Natural killer cell (primary cell): ENCODE measurements around the gene INPP5F. TPM values are rescaled to one million over a fixed set of nuclear protein-coding genes. Genes with fewer than 3 reads are reported as not detected.

Source experiments
- ATAC-seq, 3 donors: fragments of 150-1000 bp in 2 of 3; fragments of 200-7000 bp in 1 of 3; cut with Tn5 transposase; 1 replicate in 1 of 3; 2 replicates in 2 of 3; pipeline ENCODE4 v1.10.0; 2021; ENCODE audit warnings: mild to moderate bottlenecking in 2 of 3, moderate library complexity in 2 of 3
- DNase-seq, 2 donors: peaks; one replicate each; pipeline versions ENCODE4 v3.0.0 to v3.0.0-alpha.2; 2013 to 2021; ENCODE audit warnings: mixed read lengths in 1 of 2
- H3K27ac ChIP-seq: one replicate; pipeline ENCODE4 v1.5.1; 2013; ENCODE audit warnings: mild to moderate bottlenecking, low read length
- H3K27me3 ChIP-seq: one replicate; pipeline ENCODE4 v1.6.1; 2013; ENCODE audit warnings: low read length; ENCODE audit not compliant: control insufficient read depth, insufficient read depth
- H3K36me3 ChIP-seq: one replicate; pipeline ENCODE4 v1.6.1; 2013; ENCODE audit warnings: low read length; ENCODE audit not compliant: control insufficient read depth, insufficient read depth
- H3K4me1 ChIP-seq: one replicate; pipeline ENCODE4 v1.6.1; 2013; ENCODE audit warnings: low read length; ENCODE audit not compliant: control insufficient read depth, insufficient read depth
- H3K4me3 ChIP-seq: one replicate; pipeline ENCODE4 v1.5.1; 2013; ENCODE audit warnings: low read length
- H3K9me3 ChIP-seq: one replicate; pipeline ENCODE4 v1.6.1; 2013; ENCODE audit warnings: low read length; ENCODE audit not compliant: control insufficient read depth, insufficient read depth
- H3K27ac Mint-ChIP-seq, 2 donors: one replicate each; pipeline ENCODE4 v1.8.0; 2022; ENCODE audit warnings: mild to moderate bottlenecking in 2 of 2, mixed read lengths in 2 of 2, moderate library complexity in 1 of 2
- H3K27me3 Mint-ChIP-seq, 2 donors: one replicate each; pipeline ENCODE4 v1.8.0; 2022; ENCODE audit warnings: low read depth in 2 of 2, mixed read lengths in 2 of 2
- H3K36me3 Mint-ChIP-seq: one replicate; pipeline ENCODE4 v1.8.0; 2022; ENCODE audit warnings: mixed read lengths
- H3K4me1 Mint-ChIP-seq, 2 donors: one replicate each; pipeline ENCODE4 v1.8.0; 2022; ENCODE audit warnings: mixed read lengths in 2 of 2
- H3K4me3 Mint-ChIP-seq: one replicate; pipeline ENCODE4 v1.8.0; 2022; ENCODE audit warnings: mild to moderate bottlenecking, moderate library complexity, mixed read lengths
- H3K9me3 Mint-ChIP-seq, 2 donors: one replicate each; pipeline ENCODE4 v1.8.0; 2022; ENCODE audit warnings: mixed read lengths in 2 of 2
- WGBS: methylation state at CpG from one replicate; pipeline ENCODE4 v1.1.7; 2013; ENCODE audit warnings: missing lambda C conversion rate; ENCODE audit not compliant: insufficient coverage; 5-methylcytosine and 5-hydroxymethylcytosine counted together
- intact Hi-C: fragments of 100-400 bp; cut with micrococcal nuclease; formaldehyde crosslinking; loops from one replicate; pipeline ENCODE4 v1.14.2; 2022
- total RNA-seq, 4 donors: library from RNA; stranded (reverse); fragments of 120-200 nt in 1 of 4; gene quantifications; one replicate each; pipeline versions ENCODE4 v1.2.3 to v1.2.4, GENCODE V29; 2013 to 2022
- TF ChIP-seq, protein P1 (sequence below): fragments of 200-600 bp; IDR thresholded peaks from one replicate; pipeline ENCODE4 v1.8.0; 2022; ENCODE audit warnings: antibody characterized with exemption

Gene INPP5F
- total RNA-seq, 3 donors from 2014 or later (not counting 1 experiment from before 2014, with no cell fraction given) = 12.8 to 18.2 (median 15.8) TPM

DNA sequence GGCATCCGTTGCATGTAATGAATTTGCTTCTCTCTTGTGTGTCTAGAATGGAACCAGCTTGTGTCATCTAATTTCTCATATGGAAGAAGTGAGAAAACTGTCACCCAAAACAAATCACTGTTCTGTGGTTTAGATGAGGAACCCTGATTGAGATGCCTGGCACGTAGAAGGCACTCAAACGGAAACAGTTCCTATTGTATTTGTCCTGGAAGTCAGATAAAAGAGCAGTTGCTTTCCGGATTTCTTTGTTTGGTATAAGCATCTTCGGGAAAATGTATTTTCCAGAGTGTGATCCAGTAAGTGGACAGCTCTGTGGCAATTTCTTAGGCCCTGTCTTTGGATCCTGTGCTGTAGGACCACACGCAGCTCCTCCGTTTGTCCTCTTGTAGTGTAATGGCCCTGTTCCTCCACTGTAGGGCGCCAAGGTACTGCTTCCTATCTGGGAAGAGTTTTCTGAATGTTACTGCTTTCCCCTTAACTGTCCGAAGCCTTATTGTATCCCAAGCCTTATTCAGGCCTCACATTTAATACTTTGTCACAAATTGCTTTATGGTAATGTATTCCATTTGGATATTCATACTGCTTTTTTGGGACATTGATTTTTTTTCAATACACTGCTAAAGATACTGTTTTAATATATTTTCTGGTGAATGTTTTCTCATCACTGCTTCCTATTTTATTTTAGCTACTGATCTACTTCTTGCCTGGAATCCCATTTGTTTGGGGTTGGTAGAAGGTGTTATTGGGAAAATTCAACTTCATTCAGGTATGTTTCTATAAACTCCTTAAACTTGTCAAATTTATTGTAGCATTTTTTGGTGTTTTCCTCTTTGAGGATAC, 24.8 kb downstream of the INPP5F start:
- H3K4me1 Mint-ChIP-seq = peaks cover 6 to 11% of the 10 kb centered on the region in 2 donors
- peak; percentile 91 to 100 (median 99) for ATAC-seq

DNA sequence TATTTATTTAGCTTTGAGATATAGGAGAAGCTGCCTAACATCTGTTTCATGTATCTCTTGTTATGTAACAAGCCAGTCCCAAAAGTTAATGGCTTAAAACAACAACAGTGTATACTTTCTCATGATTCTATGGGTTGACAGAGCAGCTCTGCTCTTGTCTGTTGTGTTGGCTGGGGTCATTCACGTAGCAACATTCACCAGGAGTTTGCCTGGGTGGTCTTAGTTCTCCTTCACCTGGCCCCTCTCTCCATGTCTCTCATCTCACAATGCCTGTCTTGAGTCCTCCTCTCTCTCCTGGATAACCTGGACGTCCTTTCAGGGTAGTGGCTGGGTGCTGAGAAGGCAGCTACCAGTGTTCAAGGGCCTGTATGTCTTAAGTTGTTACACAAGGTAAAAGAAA, 27.5 kb downstream of the INPP5F start:
- intact Hi-C loops = no loop called here
- no peaks in the 10 kb centered on the region for H3K9me3 ChIP-seq
- H3K27me3 ChIP-seq = no peaks in the 10 kb centered on the region
- H3K36me3 ChIP-seq = no peaks in the 10 kb centered on the region
- Mint-ChIP-seq H3K27me3 (no peaks in the 10 kb centered on the region), H3K27ac (peak overlapping the region in 1 of 2 donors; percentile 42), H3K4me1 (peaks cover 6 to 11% of the 10 kb centered on the region in 2 donors), H3K36me3 (no peaks in the 10 kb centered on the region), H3K9me3 (no peaks in the 10 kb centered on the region), H3K4me3 (no peak overlapping the region)
- H3K4me1 ChIP-seq = no peaks in the 10 kb centered on the region
- H3K27ac ChIP-seq = no peak overlapping the region
- WGBS = 100% methylated on average over 2 of the region's 2 CpGs
- DNase-seq = no peak
- H3K4me3 ChIP-seq = no peak overlapping the region
- no peak for ATAC-seq
- TF ChIP-seq, protein P1, sequence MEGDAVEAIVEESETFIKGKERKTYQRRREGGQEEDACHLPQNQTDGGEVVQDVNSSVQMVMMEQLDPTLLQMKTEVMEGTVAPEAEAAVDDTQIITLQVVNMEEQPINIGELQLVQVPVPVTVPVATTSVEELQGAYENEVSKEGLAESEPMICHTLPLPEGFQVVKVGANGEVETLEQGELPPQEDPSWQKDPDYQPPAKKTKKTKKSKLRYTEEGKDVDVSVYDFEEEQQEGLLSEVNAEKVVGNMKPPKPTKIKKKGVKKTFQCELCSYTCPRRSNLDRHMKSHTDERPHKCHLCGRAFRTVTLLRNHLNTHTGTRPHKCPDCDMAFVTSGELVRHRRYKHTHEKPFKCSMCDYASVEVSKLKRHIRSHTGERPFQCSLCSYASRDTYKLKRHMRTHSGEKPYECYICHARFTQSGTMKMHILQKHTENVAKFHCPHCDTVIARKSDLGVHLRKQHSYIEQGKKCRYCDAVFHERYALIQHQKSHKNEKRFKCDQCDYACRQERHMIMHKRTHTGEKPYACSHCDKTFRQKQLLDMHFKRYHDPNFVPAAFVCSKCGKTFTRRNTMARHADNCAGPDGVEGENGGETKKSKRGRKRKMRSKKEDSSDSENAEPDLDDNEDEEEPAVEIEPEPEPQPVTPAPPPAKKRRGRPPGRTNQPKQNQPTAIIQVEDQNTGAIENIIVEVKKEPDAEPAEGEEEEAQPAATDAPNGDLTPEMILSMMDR = no peak

More for the DNA sequence above, 24.8 kb downstream of the INPP5F start:
- H3K4me3 Mint-ChIP-seq = no peak overlapping the region
- no peak overlapping the region for H3K27ac ChIP-seq
- no peaks in the 10 kb centered on the region for H3K36me3 Mint-ChIP-seq
- no peak overlapping the region for H3K4me3 ChIP-seq
- intact Hi-C loops = loop anchor here (1.0 kb wide), 3 partner anchors 64 to 587 kb away; no protein-coding TSS in a partner anchor
- DNase-seq = peak; percentile 35 to 77
- WGBS = 23% methylated on average over 8 of the region's 9 CpGs
- H3K27ac Mint-ChIP-seq = peak overlapping the region in 1 of 2 donors; percentile 0
- H3K4me1 ChIP-seq = no peaks in the 10 kb centered on the region
- H3K27me3 ChIP-seq = no peaks in the 10 kb centered on the region
- no peaks in the 10 kb centered on the region for H3K9me3 Mint-ChIP-seq
- no peaks in the 10 kb centered on the region for H3K27me3 Mint-ChIP-seq
- H3K36me3 ChIP-seq = no peaks in the 10 kb centered on the region
- no peaks in the 10 kb centered on the region for H3K9me3 ChIP-seq
- TF ChIP-seq, protein P1 = peak; percentile 80

DNA sequence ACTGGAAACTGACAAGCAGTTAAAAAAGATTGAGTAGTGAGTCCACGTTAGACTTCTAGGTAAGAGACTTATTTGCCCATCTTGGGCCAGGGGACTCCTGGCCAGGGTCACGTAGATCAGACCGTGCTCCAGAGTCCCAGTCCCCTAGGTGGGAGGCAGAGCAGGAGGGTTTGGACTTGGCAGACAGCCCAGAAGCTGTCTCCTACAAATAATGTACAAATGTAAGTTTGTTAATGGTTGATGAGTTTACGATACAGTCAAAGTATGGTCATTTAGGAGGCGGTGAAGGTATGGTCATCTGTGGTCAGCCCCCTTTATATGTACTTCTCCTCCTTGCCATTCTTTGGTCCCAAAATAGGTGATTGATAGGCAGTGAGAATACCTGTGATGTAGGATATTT, 28.2 kb downstream of the INPP5F start:
- peaks cover 6 to 11% of the 10 kb centered on the region in 2 donors for H3K4me1 Mint-ChIP-seq
- no peak overlapping the region for H3K4me3 Mint-ChIP-seq
- intact Hi-C loops = no loop called here
- no peaks in the 10 kb centered on the region for H3K9me3 ChIP-seq
- H3K4me1 ChIP-seq = no peaks in the 10 kb centered on the region
- WGBS = 87% methylated on average over 5 of the region's 5 CpGs
- ATAC-seq (no peak), DNase-seq (no peak)
- H3K36me3 ChIP-seq = no peaks in the 10 kb centered on the region
- H3K27ac ChIP-seq = no peak overlapping the region
- no peak overlapping the region for H3K27ac Mint-ChIP-seq
- no peaks in the 10 kb centered on the region for H3K27me3 Mint-ChIP-seq
- TF ChIP-seq, protein P1 = no peak
- no peak overlapping the region for H3K4me3 ChIP-seq
- no peaks in the 10 kb centered on the region for H3K36me3 Mint-ChIP-seq
- H3K27me3 ChIP-seq = no peaks in the 10 kb centered on the region
- no peaks in the 10 kb centered on the region for H3K9me3 Mint-ChIP-seq
